Activated T-cell treated with anti-CD3 and anti-CD28 coated beads for 4 hours (primary cell): Measurements from ENCODE around the gene ALAS2.
A peak's percentile ranks its signal among the peaks of the same experiment; 100 is the strongest.
"Not testable (repeated sequence)": the region's sequence is repeated elsewhere in the genome, so short reads cannot be mapped to it uniquely, and the experiment has no call there.

Experiments
- DNase-seq: peaks from one replicate; pipeline ENCODE4 v3.0.0-alpha.2; 2020

The ALAS2 gene

GRCh38 chrX:55030271-55031205, at the start of gene ALAS2:
Gene ALAS2 (minus strand): TSS chrX:55030977. CDS start chrX:55026000, 4,977 bp downstream.
- DNase-seq: no peak

- DNase-seq: no peak
Measured at GRCh38 chrX:55074851-55075467, 44.2 kb upstream of the ALAS2 start, which contains the start of gene PAGE2B. Gene PAGE2B (plus strand): TSS chrX:55075030. CDS start chrX:55076042, 1,012 bp downstream.

- DNase-seq: no peak
Measured at GRCh38 chrX:55072286-55072685, 41.5 kb upstream of the ALAS2 start.

GRCh38 chrX:55067180-55067579, 36.4 kb upstream of the ALAS2 start:
- not testable (repeated sequence) for DNase-seq

- peak; percentile 5 for DNase-seq
Measured at GRCh38 chrX:55057675-55058249, 27.0 kb upstream of the ALAS2 start.

- DNase-seq: no peak
Measured at GRCh38 chrX:55056820-55057674, 26.3 kb upstream of the ALAS2 start.

- DNase-seq: not testable (repeated sequence)
Measured at GRCh38 chrX:55050599-55050998, 19.8 kb upstream of the ALAS2 start.

GRCh38 chrX:55041514-55041913, 10.7 kb upstream of the ALAS2 start:
- DNase-seq: no peak

GRCh38 chrX:55039471-55039870, 8.7 kb upstream of the ALAS2 start:
- no peak for DNase-seq

GRCh38 chrX:55033429-55033828, 2.7 kb upstream of the ALAS2 start:
- DNase-seq: no peak

- no peak for DNase-seq
Measured at GRCh38 chrX:55029291-55029690, 1.5 kb downstream of the ALAS2 start.

- DNase-seq: no peak
Measured at GRCh38 chrX:55028611-55029010, 2.2 kb downstream of the ALAS2 start.

GRCh38 chrX:55028040-55028439, 2.7 kb downstream of the ALAS2 start:
- DNase-seq: no peak

GRCh38 chrX:55026840-55027239, 3.9 kb downstream of the ALAS2 start:
- DNase-seq: no peak

GRCh38 chrX:55026143-55026542, 4.6 kb downstream of the ALAS2 start:
- DNase-seq: no peak

- no peak for DNase-seq
Measured at GRCh38 chrX:55014897-55015299, 15.9 kb downstream of the ALAS2 start.

GRCh38 chrX:55011294-55011693, 19.5 kb downstream of the ALAS2 start:
- DNase-seq: no peak

GRCh38 chrX:55008571-55009358, 22.0 kb downstream of the ALAS2 start:
- DNase-seq: no peak

- no peak for DNase-seq
Measured at GRCh38 chrX:55007656-55008055, 23.1 kb downstream of the ALAS2 start.

GRCh38 chrX:55006827-55007621, 23.8 kb downstream of the ALAS2 start:
- DNase-seq: no peak

GRCh38 chrX:55005256-55005655, 25.5 kb downstream of the ALAS2 start:
- DNase-seq: no peak
